Amniotic epithelial cell (primary cell): ENCODE results near the gene THAP2.

Experiments used
- DNase-seq: peaks from one replicate; pipeline ENCODE4 v3.0.0-alpha.2; 2010; ENCODE audit warnings: low read depth

Gene THAP2

GRCh38 chr12:71663561-71664410, at the start of gene THAP2, which contains the start of gene ZFC3H1:
TSS of gene THAP2 (plus strand) at chr12:71664301. CDS start at chr12:71664510, 209 bp downstream.
TSS of gene ZFC3H1 (minus strand) at chr12:71663848. CDS start at chr12:71663610, 238 bp downstream.
- peak; percentile 100 for DNase-seq

- DNase-seq: no peak
These were observed 42.2 kb upstream of the THAP2 start for GRCh38 chr12:71621938-71622337.

- no peak for DNase-seq
These were observed 38.6 kb upstream of the THAP2 start for GRCh38 chr12:71625476-71625875.

GRCh38 chr12:71626098-71626497, 38.0 kb upstream of the THAP2 start:
- no peak for DNase-seq

GRCh38 chr12:71626768-71627167, 37.3 kb upstream of the THAP2 start:
- peak; percentile 75 for DNase-seq

- DNase-seq: no peak
These were observed 36.6 kb upstream of the THAP2 start for GRCh38 chr12:71627438-71628002.

GRCh38 chr12:71636704-71637115, 27.4 kb upstream of the THAP2 start:
- peak; percentile 76 for DNase-seq

- DNase-seq: no peak
These were observed 25.6 kb upstream of the THAP2 start for GRCh38 chr12:71638499-71638898.

- DNase-seq: peak; percentile 15
These were observed 24.8 kb upstream of the THAP2 start for GRCh38 chr12:71639341-71639760.

- no peak for DNase-seq
These were observed 23.8 kb upstream of the THAP2 start for GRCh38 chr12:71640316-71640715.

- DNase-seq: no peak
These were observed 22.7 kb upstream of the THAP2 start for GRCh38 chr12:71641390-71641789.

- no peak for DNase-seq
These were observed 21.8 kb upstream of the THAP2 start for GRCh38 chr12:71642264-71642663.

- DNase-seq: no peak
These were observed 18.8 kb upstream of the THAP2 start for GRCh38 chr12:71645268-71645667.

- no peak for DNase-seq
These were observed 17.6 kb upstream of the THAP2 start for GRCh38 chr12:71646512-71646911.

GRCh38 chr12:71648537-71648936, 15.6 kb upstream of the THAP2 start:
- DNase-seq: no peak

GRCh38 chr12:71649401-71649800, 14.7 kb upstream of the THAP2 start:
- no peak for DNase-seq

GRCh38 chr12:71652656-71653055, 11.4 kb upstream of the THAP2 start:
- DNase-seq: no peak

- DNase-seq: no peak
These were observed 11.0 kb upstream of the THAP2 start for GRCh38 chr12:71653137-71653536.

GRCh38 chr12:71654200-71654599, 9.9 kb upstream of the THAP2 start:
- peak; percentile 11 for DNase-seq

GRCh38 chr12:71655495-71655894, 8.6 kb upstream of the THAP2 start:
- DNase-seq: no peak

GRCh38 chr12:71655907-71656306, 8.2 kb upstream of the THAP2 start:
- DNase-seq: no peak

GRCh38 chr12:71656740-71657139, 7.4 kb upstream of the THAP2 start:
- DNase-seq: no peak

- DNase-seq: peak; percentile 92
These were observed 2.0 kb upstream of the THAP2 start for GRCh38 chr12:71661977-71662530.
